K562 (cell line): ENCODE measurements around the gene ZKSCAN3. TPM values are rescaled to one million over a fixed set of nuclear protein-coding genes. Genes with fewer than 3 reads are reported as not detected.
A peak's percentile ranks its signal among the peaks of the same experiment; 100 is the strongest.

Experiments used
- FOXA3 ChIP-seq, 2 experiments: fragments of 450-650 bp in 1 of 2; sonication (generic) in 1 of 2; formaldehyde crosslinking; IDR thresholded peaks in 1 of 2; conservative IDR thresholded peaks in 1 of 2; 2 replicates each; pipeline versions ENCODE4 v1.4.0 to v1.8.0; 2020 to 2022; ENCODE audit warnings: mild to moderate bottlenecking in 2 of 2, missing genetic modification reagents in 1 of 2
- MTA3 ChIP-seq: fragments of 450-650 bp; formaldehyde crosslinking; IDR thresholded peaks from 2 replicates; pipeline ENCODE4 v1.6.1; 2017; ENCODE audit warnings: mild to moderate bottlenecking, borderline replicate concordance
- ZFP30 ChIP-seq: fragments of 250-450 bp; sonication (Bioruptor Pico); IDR thresholded peaks from 2 replicates; pipeline ENCODE4 v1.8.0; 2022; ENCODE audit warnings: moderate library complexity, mild to moderate bottlenecking, inconsistent platforms, borderline replicate concordance
- ZNF134 ChIP-seq: fragments of 250-450 bp; sonication (Bioruptor Pico); conservative IDR thresholded peaks from 2 replicates; pipeline ENCODE4 v1.4.0; 2020
- ZNF165 ChIP-seq: fragments of 250-450 bp; sonication (Bioruptor Pico); IDR thresholded peaks from 2 replicates; pipeline ENCODE4 v1.4.0; 2020; ENCODE audit warnings: borderline replicate concordance
- polyA plus RNA-seq, 8 experiments: library from polyadenylated mRNA; depleted of rRNA in 4 of 8; stranded (reverse) in 5 of 8; unstranded in 3 of 8; fragments of >200 nt; fragmentation: Nextera tagmentation in 2 of 8; fragmentation: Illumina TruSeq in 1 of 8; extraction: Ambion mirVana in 2 of 8; extraction: Trizol in 1 of 8; gene quantifications; 2 replicates each; pipeline versions ENCODE4 v1.2.1 to v1.2.3, GENCODE V29; 2011 to 2014; ENCODE audit warnings: inconsistent platforms in 1 of 8, missing spikeins in 1 of 8
- total RNA-seq, 7 experiments: library from RNA; depleted of rRNA in 6 of 7; stranded (reverse); fragments of >200 nt in 6 of 7; fragmentation: Illumina TruSeq in 2 of 7; extraction: Trizol in 2 of 7; gene quantifications; 2 replicates each; pipeline versions ENCODE4 v1.2.1 to v1.2.3, GENCODE V29; 2011 to 2021; ENCODE audit warnings: low replicate concordance in 1 of 7
- TF ChIP-seq, protein P1 (sequence below): fragments of 450-650 bp; IDR thresholded peaks from 2 replicates; pipeline ENCODE4 v1.6.1; 2016; ENCODE audit warnings: low read depth
- TF ChIP-seq, protein P2 (sequence below), 2 experiments: fragments of 200-800 bp in 1 of 2; sonication (Bioruptor generic) in 1 of 2; sonication (generic) in 1 of 2; formaldehyde crosslinking in 1 of 2; IDR thresholded peaks in 1 of 2; conservative IDR thresholded peaks in 1 of 2; 2 replicates each; pipeline versions ENCODE4 v1.5.0 to v1.6.1; 2016 to 2020; ENCODE audit warnings: missing compliant biosample characterization in 1 of 2, missing genetic modification characterization in 1 of 2, missing genetic modification reagents in 1 of 2
- TF ChIP-seq, protein P3 (sequence below): sonication (generic); formaldehyde crosslinking; IDR thresholded peaks from 2 replicates; pipeline ENCODE4 v1.9.0; 2022; ENCODE audit warnings: mild to moderate bottlenecking, missing genetic modification reagents
- TF ChIP-seq, protein P4 (sequence below): fragments of 200-400 bp; formaldehyde crosslinking; IDR thresholded peaks from 2 replicates; pipeline ENCODE4 v1.6.1; 2017; ENCODE audit warnings: mild to moderate bottlenecking, low read depth, low read length, moderate library complexity

Gene ZKSCAN3
- total and polyA plus RNA-seq, 9 of the 15 experiments (the other 6 are each of a cell fraction or from before 2014, with no cell fraction given) = 3.0 to 12.4 (median 10.2) TPM

DNA sequence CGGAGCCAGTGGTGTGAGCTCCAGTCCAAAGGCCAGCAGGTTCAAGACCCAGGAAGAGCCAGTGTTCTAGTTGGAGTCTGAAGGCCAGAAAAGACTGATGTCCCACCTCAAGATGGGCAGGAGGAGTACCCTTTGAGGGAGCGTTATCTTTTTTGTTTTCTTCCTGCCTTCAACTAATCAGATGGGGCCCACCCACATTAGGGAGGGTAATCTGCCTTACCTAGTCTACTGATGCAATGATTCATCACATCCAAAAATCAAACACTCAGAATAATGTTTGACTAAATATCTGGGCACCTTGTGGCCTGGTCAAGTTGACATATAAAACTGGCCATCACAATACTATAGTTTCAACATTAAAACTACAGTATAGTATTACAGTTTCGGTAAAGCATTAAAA is 19.7 kb downstream of the ZKSCAN3 start (continued):
- TF ChIP-seq FOXA3 (CRISPR knock-in tag; conservative IDR thresholded peaks at IDR 0.05 in 1 of 2, IDR thresholded peaks at IDR 0.05 in 1 of 2) = no peak
- TF ChIP-seq, protein P1, sequence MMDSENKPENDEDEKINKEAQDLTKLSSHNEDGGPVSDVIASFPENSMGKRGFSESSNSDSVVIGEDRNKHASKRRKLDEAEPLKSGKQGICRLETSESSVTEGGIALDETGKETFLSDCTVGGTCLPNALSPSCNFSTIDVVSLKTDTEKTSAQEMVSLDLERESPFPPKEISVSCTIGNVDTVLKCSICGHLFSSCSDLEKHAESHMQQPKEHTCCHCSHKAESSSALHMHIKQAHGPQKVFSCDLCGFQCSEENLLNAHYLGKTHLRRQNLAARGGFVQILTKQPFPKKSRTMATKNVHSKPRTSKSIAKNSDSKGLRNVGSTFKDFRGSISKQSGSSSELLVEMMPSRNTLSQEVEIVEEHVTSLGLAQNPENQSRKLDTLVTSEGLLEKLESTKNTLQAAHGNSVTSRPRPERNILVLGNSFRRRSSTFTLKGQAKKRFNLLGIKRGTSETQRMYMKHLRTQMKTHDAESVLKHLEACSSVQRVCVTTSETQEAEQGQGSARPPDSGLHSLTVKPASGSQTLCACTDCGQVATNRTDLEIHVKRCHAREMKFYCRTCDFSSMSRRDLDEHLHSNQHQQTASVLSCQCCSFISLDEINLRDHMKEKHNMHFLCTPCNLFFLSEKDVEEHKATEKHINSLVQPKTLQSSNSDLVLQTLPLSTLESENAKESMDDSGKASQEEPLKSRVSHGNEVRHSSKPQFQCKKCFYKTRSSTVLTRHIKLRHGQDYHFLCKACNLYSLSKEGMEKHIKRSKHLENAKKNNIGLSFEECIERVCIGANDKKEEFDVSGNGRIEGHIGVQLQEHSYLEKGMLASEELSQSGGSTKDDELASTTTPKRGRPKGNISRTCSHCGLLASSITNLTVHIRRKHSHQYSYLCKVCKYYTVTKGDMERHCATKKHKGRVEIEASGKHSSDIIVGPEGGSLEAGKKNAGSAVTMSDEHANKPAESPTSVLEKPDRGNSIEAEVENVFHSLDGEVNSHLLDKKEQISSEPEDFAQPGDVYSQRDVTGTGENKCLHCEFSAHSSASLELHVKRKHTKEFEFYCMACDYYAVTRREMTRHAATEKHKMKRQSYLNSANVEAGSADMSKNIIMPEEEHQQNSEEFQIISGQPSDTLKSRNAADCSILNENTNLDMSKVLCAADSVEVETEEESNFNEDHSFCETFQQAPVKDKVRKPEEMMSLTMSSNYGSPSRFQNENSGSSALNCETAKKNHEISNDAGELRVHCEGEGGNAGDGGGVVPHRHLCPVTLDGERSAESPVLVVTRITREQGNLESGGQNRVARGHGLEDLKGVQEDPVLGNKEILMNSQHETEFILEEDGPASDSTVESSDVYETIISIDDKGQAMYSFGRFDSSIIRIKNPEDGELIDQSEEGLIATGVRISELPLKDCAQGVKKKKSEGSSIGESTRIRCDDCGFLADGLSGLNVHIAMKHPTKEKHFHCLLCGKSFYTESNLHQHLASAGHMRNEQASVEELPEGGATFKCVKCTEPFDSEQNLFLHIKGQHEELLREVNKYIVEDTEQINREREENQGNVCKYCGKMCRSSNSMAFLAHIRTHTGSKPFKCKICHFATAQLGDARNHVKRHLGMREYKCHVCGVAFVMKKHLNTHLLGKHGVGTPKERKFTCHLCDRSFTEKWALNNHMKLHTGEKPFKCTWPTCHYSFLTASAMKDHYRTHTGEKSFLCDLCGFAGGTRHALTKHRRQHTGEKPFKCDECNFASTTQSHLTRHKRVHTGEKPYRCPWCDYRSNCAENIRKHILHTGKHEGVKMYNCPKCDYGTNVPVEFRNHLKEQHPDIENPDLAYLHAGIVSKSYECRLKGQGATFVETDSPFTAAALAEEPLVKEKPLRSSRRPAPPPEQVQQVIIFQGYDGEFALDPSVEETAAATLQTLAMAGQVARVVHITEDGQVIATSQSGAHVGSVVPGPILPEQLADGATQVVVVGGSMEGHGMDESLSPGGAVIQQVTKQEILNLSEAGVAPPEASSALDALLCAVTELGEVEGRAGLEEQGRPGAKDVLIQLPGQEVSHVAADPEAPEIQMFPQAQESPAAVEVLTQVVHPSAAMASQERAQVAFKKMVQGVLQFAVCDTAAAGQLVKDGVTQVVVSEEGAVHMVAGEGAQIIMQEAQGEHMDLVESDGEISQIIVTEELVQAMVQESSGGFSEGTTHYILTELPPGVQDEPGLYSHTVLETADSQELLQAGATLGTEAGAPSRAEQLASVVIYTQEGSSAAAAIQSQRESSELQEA = no peak
- TF ChIP-seq ZNF165 (CRISPR knock-in tag) = no peak
- TF ChIP-seq, protein P2, sequence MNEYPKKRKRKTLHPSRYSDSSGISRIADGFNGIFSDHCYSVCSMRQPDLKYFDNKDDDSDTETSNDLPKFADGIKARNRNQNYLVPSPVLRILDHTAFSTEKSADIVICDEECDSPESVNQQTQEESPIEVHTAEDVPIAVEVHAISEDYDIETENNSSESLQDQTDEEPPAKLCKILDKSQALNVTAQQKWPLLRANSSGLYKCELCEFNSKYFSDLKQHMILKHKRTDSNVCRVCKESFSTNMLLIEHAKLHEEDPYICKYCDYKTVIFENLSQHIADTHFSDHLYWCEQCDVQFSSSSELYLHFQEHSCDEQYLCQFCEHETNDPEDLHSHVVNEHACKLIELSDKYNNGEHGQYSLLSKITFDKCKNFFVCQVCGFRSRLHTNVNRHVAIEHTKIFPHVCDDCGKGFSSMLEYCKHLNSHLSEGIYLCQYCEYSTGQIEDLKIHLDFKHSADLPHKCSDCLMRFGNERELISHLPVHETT (CRISPR knock-in tag; conservative IDR thresholded peaks at IDR 0.05 in 1 of 2, IDR thresholded peaks at IDR 0.05 in 1 of 2) = no peak
- TF ChIP-seq ZNF134 (CRISPR knock-in tag) = peak; percentile 90
- TF ChIP-seq, protein P3, sequence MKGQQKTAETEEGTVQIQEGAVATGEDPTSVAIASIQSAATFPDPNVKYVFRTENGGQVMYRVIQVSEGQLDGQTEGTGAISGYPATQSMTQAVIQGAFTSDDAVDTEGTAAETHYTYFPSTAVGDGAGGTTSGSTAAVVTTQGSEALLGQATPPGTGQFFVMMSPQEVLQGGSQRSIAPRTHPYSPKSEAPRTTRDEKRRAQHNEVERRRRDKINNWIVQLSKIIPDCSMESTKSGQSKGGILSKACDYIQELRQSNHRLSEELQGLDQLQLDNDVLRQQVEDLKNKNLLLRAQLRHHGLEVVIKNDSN (CRISPR knock-in tag) = no peak
- TF ChIP-seq MTA3 = no peak
- no peak for TF ChIP-seq ZFP30
- TF ChIP-seq, protein P4, sequence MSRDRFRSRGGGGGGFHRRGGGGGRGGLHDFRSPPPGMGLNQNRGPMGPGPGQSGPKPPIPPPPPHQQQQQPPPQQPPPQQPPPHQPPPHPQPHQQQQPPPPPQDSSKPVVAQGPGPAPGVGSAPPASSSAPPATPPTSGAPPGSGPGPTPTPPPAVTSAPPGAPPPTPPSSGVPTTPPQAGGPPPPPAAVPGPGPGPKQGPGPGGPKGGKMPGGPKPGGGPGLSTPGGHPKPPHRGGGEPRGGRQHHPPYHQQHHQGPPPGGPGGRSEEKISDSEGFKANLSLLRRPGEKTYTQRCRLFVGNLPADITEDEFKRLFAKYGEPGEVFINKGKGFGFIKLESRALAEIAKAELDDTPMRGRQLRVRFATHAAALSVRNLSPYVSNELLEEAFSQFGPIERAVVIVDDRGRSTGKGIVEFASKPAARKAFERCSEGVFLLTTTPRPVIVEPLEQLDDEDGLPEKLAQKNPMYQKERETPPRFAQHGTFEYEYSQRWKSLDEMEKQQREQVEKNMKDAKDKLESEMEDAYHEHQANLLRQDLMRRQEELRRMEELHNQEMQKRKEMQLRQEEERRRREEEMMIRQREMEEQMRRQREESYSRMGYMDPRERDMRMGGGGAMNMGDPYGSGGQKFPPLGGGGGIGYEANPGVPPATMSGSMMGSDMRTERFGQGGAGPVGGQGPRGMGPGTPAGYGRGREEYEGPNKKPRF = no peak
